Inflammatory macrophage treated with lipopolysaccharide for 4 hours (primary cell): ENCODE measurements around the gene SLC1A2.
A peak's percentile ranks its signal among the peaks of the same experiment; 100 is the strongest.

Experiments used
- DNase-seq: peaks from one replicate; pipeline ENCODE4 v3.0.0-alpha.2; 2020

SLC1A2 gene

DNA sequence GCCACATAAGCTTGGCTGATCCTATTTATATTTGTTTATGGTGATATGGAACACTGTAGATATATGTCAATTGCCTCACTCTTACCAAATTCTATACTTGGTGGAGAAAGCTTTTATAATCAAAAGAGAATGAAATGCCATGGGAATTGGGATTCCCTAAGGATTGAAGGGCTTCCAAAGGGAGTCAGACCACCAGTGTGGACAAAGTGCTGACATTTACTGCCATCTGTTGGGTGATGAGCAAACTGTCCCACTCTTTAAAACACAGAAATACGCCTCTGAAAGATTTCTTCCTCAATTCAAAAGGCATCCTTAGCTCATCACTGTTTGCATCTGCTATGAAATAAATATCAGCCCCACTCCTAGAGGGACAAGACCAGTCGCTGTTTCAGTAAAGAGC is 7.1 kb downstream of the SLC1A2 start:
- peak; percentile 30 for DNase-seq

DNA sequence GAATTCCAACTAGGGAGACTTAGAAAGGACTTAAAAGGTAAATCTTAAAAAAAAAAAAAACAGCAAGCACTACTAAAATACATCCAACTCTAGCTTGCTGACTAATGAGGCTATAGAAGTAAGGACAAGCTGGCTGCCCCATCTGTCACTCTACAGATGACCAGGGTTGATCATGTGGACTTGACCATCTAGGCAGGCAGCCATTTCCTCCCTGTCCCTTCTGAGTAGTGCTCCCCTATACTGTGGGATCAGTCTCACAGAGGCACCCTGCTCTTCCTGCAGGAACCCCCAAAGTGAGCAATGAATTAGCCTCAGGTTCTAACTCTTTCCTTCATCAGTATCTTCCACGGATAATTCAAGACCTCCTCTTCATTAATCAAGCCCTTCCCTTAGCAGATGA is 12.3 kb downstream of the SLC1A2 start:
- DNase-seq: no peak

DNA sequence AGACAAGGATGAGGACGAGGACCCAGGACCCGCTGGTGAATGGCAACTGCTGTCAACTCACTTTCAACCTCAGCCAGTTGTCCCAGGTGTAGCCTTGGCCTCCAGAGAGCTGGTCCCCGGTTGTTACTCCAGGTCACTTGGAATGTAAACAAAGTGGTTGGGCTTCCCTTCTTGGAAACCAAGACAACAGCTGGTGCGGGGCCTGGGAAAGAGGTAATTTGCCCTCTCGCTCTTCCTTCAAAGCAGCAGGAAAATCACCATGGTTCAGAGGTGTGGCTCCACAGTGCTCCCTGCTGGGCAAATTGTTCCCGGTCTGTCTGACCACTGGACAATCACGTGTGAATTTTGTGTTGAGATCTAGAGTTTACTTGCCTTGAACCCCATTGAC is 15.0 kb downstream of the SLC1A2 start:
- peak; percentile 65 for DNase-seq

DNA sequence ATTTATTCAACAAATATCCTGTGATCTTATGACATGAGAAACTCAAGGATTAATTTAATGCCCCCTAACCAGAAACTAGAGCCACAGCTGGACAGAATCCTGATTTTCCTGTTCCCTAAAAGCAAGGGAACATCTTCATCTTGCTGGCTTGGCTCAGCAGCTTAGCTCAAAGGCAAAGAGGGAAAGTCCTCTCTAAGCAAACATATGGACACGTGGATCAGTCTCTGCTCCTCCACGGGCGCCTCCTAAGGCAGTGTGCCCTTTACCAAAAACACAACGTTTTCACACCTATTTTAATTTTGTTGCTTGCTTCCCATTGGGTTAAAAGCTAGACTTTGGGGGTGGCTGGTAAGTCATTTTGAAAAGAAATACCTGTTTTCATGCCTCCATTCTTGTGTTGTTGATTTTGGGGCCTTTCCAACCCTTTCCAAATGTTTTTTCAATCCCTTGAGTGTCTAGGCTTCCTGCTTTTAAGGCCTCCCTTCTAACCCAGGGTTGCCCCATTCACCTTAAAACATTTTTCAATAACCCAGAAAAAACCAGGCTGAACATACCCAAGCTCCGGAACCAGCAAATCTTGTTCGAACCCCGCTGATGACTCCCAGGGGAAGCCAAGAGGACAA is 15.5 kb downstream of the SLC1A2 start:
- no peak for DNase-seq

DNA sequence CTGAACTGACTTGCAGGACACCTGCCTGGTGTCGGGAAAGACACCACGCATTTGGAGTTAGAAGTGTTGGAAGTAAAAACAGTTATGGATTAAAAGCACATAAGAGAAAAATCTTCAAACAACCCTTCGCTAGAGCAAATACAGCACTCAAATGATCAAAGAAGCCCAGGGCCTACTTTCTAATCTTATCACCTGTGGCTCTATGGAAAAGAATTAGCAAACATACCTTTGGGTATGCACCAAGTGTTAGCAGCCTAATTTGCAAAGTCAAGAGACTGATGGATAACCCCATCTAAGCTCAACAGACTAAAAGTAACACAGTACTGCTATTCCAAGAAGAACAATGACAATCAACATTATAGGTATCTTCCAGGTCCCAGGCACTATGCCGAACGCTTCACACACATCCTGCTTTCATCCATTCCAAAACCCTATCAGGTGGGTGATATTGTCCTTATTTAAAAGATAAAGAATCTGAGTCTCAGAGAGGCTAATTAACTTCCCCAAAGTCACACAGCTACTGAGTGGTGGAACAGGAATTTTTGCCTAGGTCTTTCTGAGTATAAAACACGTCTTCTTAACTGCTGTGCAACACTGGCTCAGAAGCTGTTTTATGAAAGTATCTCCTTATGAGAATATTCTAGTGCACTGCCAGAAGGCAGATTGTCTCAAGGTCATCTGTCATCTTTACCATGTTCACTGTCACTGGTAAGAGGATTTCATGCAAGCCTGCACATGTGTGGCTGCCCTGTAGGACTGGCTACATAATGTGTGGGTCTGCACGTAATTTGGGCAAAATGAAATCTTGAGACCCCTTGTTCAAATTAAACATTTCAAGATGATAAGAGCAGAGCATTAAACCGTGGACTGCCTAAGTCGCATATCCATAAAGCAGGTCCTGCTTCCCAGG is 16.4 kb downstream of the SLC1A2 start:
- no peak for DNase-seq

DNA sequence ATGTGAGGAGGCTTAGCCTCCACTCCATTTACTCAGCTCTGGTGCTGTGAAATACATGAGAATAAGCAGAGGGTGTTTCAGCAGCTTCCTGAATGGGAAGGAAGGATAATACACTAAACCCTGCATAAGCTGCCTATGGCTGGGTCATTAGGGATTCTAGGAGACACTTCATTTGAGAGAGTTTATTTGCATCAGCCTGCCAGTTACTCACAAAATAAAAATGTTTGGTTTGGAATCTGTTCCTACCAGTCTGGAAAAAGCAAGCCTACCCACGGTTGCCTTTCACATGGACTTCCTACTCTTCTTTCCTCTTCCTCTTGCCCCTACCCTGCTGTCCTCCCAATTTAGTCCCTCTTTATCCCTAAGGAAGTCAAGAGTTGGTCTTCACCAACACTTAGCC is 20.5 kb downstream of the SLC1A2 start:
- no peak for DNase-seq

DNA sequence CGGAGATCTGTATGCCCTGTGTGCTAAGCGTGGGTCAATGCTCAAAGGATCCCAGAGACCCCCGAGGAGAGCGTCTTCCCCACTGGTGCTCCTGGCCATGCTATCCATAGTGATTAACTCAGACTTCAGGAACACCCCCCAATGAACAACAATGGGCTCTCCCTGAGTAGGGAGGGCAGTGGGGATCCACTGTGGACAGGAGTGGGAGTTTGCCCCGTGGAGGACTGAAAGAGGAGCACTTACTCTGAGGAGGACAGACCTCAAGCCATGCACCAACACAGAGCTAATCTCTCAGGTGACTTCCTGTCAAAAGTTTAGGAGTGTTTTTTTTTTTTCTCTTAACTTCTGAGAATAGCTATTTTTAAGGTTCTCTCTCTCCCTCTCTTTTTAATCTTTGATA is 24.4 kb downstream of the SLC1A2 start:
- no peak for DNase-seq

DNA sequence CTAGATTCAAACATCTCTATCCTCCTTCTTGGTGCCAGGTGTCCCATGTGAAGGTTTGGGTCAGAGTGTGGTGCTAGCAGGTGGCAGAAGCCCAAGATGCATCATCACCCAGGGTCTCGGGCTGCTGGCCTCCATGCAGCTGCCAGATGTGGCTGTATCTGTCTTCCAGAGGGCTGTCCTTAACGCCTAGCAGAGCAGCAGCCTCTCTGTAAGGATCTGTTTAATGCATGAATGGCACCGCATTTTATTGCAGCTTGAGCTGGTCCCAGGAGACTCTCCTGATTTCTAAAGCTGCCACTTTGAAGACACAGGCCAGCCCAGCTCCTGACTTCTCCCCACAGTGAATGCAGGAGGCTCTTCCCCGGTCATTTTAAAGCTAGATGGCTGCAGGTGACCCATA is 26.3 kb downstream of the SLC1A2 start:
- no peak for DNase-seq

DNA sequence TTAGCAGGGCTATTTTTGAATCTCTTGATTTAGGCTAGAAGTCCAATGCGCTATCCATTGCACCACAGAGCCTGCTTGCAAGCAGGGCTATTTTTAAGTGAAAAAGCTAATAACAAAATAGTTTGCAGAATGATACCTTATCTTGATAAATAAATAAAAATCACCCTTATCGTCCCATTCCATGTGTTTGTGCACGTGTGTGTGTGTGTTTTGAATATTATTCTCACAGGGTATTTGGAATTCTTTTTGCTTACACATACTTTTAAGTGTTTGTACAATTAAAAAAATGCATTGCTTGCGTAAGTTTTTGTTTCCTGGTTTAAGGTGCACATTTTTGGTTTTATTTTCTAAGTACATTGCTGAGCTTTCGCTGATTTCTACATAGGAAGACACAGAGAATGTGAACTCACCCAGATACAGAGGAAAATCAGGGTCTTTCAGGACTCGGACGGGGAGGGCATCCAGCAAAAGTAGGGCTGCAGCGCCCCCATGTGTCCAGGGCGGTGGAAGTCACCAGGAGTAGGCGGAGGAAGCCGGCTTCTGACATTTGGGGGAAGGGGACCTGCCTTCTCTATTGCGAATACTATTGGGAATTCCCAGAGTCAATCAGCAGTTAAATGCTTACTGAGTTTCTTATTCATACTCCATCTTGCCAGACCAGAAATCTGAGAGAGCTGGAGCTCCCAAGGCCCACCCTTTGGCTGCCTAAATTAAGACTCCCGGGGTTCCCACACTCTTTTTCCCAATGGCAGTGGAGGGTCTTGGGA is 27.3 kb downstream of the SLC1A2 start:
- DNase-seq: peak; percentile 94

DNA sequence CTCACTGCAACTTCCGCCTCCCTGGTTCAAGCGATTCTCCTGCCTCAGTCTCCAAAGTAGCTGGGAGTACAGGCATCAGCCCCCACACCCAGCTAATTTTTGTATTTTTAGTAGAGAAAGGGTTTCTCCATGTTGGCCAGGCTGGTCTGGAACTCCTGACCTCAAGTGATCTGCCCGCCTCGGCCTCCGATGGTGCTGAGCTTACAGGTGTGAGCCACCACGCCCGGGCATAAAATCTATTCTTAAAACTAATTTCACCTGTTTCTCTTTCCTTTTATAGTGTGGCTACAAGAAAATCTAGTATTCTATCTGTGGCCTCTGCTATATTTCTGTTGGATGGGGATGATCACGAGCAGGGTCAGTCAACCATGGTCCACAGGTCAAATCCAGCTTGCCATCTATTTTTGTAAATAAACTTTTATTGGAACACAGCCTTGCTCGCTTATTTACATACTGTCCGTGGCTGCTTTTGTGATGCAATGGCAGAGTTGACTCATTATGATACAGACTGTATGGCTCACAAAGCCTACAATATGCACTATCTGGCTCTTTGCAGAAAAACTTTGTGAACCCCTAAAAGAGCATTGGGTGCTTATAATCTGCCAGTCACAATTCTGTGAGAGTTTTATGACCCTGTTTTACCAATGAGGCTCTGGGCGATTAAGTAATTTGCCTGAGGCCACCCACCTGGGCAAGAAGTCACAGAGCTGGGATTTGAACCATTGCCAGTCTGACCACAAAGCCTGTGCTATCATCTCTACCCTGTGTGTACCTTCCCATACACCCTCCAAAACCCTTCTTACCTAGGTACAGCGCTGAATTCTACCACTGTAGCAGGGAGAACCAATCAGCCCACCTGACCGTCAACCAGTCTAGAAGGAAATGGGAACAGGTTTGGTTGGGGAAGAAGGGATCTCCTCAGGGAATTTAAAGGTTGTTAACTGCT is 28.3 kb downstream of the SLC1A2 start:
- peak; percentile 95 for DNase-seq

DNA sequence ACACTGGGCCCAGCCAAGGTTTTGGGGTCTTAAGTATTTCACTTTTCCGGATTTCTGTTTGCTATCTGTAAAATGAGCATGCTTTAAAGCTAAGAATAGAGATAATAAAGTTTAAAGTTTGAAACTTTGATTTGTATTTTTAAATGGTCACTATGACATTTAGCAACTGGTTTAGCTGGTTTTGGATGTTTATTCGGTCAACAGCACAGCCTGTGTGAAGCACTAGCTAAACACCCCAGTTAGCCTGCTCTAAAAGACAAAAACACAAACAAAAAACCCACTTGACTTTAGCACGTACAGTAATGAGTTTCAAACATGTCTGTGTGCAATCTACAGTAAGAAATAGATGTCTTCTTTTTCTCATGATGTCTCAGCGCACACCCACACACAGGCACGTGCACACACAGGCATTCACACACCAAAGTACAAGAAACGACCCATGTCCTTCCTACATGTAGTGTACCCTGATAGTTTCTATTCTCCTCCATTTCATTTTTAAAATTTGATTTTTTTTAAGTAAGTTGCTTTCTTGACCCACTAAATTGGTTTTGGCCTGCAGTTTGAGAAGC is 29.4 kb downstream of the SLC1A2 start:
- DNase-seq: peak; percentile 70

DNA sequence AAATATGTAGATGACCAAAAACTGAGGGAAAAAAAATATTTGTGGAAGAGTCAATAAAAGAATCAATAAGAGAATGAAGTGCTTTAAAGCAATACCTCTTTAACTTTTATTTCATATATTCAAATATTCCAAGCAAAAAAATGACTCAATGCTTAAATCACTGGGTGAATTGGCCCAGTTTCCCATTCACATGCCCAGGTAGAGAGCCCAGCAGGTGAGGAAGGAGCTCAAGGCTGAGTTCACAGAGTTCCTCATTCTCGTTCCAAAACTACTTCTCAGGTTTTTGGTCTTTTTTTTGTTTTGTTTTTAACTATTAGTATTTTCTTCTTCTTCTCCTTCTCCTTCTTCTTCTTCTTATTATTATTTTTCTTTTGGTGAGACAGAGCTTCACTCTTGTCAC is 30.2 kb downstream of the SLC1A2 start:
- no peak for DNase-seq

DNA sequence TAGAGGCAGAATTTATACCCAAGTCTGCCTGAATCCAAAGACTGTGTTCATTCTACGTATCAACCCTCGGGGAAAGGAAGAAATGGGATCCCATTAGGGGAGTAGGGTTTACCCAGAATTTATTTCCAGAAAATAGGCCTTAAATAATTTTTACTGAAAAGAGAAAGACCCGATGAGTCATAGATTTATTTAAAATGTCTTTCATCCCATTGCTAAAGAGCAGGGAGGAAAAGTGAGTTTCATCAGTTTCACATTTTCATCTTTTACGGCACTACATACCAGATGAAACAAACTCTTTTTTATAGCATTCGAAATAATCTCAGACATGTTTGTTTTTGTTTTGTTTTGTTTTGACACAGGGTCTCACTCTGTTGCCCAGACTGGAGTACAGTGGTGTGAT is 31.3 kb downstream of the SLC1A2 start:
- DNase-seq: peak; percentile 52

DNA sequence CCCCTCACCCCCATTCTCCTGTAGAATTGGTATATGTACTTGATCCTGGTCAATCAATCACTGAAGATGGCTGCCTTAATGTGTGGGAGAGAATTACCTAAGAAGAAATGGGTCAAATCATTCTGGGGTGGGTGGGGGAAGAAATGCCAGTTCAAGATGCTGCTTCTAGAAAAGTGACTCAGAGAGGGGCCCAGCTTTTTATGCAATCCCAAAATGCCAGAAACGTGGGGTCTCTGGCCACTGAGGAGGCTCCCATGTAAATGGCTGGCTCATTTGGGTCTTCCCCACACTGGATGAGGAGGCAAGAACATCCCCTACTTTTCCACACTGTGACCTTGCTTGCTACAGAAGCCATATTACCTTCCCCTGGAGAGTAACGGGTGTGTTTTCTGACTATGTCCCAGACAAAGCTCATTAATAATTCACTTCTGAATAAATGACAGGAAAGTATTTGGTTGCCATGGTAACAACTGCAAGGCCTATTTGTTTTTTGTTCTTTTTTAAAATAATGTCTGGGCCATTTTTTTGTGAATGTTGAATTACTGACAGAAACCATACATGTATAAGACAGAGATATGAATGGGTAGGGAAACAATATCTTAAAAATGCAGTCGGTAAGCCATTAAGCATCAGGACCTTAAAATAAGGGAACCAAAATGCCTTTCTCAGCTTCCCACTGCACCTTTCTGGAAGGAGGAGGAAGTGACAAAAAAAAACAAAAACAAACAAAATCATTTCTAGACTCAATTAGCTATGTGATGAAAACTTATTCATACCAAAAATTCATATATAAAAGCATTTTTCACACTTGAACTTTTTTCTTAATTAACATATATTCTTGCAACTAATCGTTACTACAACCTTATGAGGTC is 32.0 kb downstream of the SLC1A2 start:
- no peak for DNase-seq

DNA sequence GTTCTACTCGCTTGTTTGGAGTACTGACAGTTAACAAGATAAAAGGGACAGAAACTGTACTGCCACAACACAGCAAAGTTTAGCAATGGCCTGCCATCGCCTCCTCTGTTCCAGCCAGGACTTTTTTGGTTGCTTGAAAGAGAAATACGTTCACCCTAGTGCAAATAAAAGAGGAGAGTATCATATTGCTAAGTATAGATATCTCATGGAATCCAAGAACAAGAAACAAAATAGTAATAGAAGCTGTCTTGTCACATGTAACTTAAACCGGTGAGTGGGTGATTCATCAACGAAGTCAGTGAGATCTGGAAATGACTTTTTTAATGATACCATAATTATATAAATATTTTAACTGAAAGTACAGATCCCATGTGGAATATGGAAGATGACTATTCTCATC is 35.4 kb downstream of the SLC1A2 start:
- DNase-seq: no peak

DNA sequence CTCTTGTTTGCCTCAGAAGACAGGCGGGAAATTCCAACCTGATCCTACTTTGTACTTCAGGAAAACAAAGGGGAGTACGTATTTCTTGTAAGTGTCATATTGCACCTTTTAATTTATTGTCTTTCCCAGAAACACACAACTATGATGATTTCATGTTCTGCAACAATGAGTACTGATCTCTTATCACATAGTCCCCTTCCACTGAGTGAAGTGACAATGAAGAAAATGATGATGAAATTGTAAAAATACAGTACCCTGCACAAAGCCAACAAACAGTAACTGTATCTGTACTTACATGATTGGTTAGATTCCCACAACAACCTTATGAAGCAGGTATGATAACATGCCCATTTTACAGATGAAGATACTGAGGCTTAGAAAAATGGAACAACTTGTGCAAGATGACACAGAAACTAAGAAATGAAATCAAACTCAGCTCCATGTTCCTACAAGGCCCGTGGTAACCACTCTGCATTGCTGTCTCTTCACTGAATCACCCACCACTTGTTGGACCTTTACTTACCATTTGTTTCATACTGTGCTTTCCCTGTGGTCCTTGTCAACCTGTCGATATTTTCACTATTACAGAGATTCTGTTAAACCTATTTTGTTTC is 37.5 kb downstream of the SLC1A2 start:
- DNase-seq: no peak

DNA sequence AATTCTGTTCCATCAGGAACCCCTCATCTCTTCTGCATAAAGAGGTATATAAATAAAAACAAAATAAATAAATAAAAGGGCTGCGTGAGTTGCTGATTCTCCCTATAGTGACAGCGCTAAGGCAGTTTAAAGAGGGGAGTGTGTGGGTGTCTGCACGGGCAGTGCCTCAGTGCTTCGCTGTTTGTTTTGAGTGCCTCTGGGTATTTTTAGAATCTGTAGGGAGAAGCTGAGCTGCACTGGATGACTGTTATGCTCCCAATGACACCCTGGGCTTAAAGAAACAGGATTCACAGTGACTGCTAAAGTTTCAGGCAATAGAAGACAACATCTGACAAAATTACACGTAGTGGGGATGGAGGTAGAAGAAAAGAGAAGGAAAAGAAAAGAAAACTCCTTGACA is 38.8 kb downstream of the SLC1A2 start:
- DNase-seq: no peak

DNA sequence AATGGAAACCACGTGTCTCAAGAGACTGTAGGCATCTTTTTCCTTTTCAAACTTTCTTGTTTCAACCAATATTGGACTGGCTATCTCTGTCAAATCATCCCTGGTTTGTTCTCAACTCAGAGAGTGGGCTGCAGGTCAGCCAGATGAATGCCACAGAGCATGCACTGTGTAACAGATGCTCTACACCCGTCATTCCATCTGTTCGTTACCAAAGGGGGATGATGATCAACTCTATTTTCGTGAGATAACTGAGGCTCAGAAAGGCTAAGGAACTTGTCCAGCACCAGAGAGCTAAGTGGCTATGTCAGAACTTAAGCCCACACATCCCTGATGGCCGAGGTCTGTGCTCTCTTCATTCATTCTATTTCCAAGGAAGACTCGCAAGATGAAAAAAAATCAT is 42.1 kb downstream of the SLC1A2 start:
- DNase-seq: no peak

DNA sequence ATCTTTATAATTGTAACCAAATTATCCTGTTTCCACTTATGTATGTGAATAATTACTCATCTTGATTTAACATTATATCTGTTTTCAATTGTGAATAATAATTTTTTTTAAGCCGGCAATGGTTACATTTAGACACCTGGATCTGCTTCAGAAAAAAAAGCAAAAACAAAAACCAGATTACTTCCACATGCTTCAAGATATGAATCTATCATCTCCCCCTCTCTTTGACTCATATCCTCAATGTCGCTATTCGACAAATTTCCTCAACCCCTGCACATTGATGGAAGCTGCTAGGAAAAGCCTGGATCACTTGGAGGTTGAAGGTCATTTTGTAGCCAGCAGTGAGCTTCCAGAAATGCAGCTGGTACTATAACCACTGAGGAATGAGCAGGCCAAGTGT is 42.7 kb downstream of the SLC1A2 start:
- no peak for DNase-seq

DNA sequence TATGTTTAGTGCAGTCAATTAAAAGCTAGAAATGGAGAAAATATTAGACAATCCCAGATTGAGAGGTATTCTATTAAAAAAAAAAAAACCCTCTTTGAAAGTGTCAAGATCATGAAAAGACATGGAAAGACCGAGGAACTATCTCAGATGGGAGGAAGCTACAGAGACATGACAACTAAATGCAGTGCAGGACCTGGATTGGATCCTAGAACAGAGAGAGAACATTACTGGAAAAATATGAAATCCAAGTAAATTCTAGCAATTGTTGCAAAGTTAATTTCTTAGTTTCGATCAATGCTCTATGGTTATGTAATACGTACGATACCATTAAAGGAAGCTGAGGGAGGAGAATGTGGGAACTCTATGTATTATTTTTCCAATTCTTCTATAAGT is 43.2 kb downstream of the SLC1A2 start:
- no peak for DNase-seq
